Heart left ventricle (tissue), 16 donors: ENCODE data around the gene MICOS13. TPM values are rescaled to one million over a fixed set of nuclear protein-coding genes. Genes with fewer than 3 reads are reported as not detected.

Experiments used
- ATAC-seq, 4 donors: fragments of 200-7000 bp; cut with Tn5 transposase; one replicate each; pipeline ENCODE4 v1.9.1; 2020 to 2022; ENCODE audit warnings: moderate library complexity in 4 of 4, mild to moderate bottlenecking in 3 of 4, moderate number of reproducible peaks in 1 of 4
- DNase-seq, 5 donors: peaks; one replicate each; pipeline ENCODE4 v3.0.0-alpha.2; 2020
- H3K27ac ChIP-seq, 12 donors: fragments of 200-600 bp; sonication (generic) in 4 of 12; one replicate each; pipeline versions ENCODE4 v1.5.0 to v1.8.0; 2016 to 2022; ENCODE audit warnings: mild to moderate bottlenecking in 2 of 12
- H3K27me3 ChIP-seq, 9 donors: fragments of 200-600 bp; sonication (generic) in 2 of 9; one replicate each; pipeline versions ENCODE4 v1.5.1 to v1.8.0; 2016 to 2022; ENCODE audit warnings: mild to moderate bottlenecking in 3 of 9
- H3K36me3 ChIP-seq, 9 donors: fragments of 200-600 bp; sonication (generic) in 2 of 9; one replicate each; pipeline versions ENCODE4 v1.5.0 to v1.8.0; 2018 to 2022; ENCODE audit warnings: mild to moderate bottlenecking in 2 of 9
- H3K4me1 ChIP-seq, 12 donors: fragments of 200-600 bp; sonication (generic) in 4 of 12; one replicate each; pipeline versions ENCODE4 v1.5.0 to v1.8.0; 2016 to 2022; ENCODE audit warnings: mild to moderate bottlenecking in 3 of 12
- H3K4me3 ChIP-seq, 12 donors: fragments of 200-600 bp; sonication (generic) in 4 of 12; one replicate each; pipeline versions ENCODE4 v1.5.0 to v1.8.0; 2017 to 2022; ENCODE audit warnings: mild to moderate bottlenecking in 9 of 12, moderate library complexity in 4 of 12
- H3K9me3 ChIP-seq, 12 donors: fragments of 200-600 bp; sonication (generic) in 4 of 12; one replicate each; pipeline versions ENCODE4 v1.5.0 to v1.8.0; 2016 to 2022; ENCODE audit warnings: mild to moderate bottlenecking in 1 of 12
- POLR2A ChIP-seq, 2 donors: fragments of 450-650 bp; IDR thresholded peaks; one replicate each; pipeline ENCODE4 v1.6.1; 2017; ENCODE audit warnings: antibody characterized with exemption in 2 of 2, mild to moderate bottlenecking in 2 of 2, moderate library complexity in 2 of 2
- WGBS, 4 donors: extraction: QIAGEN DNeasy Blood & Tissue Kit in 2 of 4; methylation state at CpG; one replicate each; pipeline versions ENCODE4 v1.1.5 to v1.1.7; 2013 to 2018; 5-methylcytosine and 5-hydroxymethylcytosine counted together
- intact Hi-C, 10 donors: fragments of 100-400 bp; cut with DNase I; formaldehyde crosslinking; loops; one replicate each; pipeline versions ENCODE4 v1.11.1 to v1.14.2; 2022
- polyA plus RNA-seq, 2 donors: library from polyadenylated mRNA; stranded (reverse); fragments of 200-250 nt; gene quantifications; one replicate each; pipeline ENCODE4 v1.2.3, GENCODE V29; 2013
- total RNA-seq, 9 donors: library from RNA; depleted of rRNA in 2 of 9; stranded (reverse); fragments of >200 nt in 2 of 9; fragmentation: NEBNext Ultra II Directional in 3 of 9; extraction: Animal tissue kit (Norgen Biotek cat#: 25700) in 3 of 9; gene quantifications; one replicate each; pipeline versions ENCODE4 v1.1.0 to v1.2.4, GENCODE V29; 2016 to 2023
- TF ChIP-seq, protein P1 (sequence below), 12 donors: fragments of 200-600 bp; sonication (generic) in 4 of 12; IDR thresholded peaks; one replicate each; pipeline versions ENCODE4 v1.5.0 to v1.8.0; 2018 to 2022; ENCODE audit warnings: antibody characterized with exemption in 12 of 12, mild to moderate bottlenecking in 5 of 12
- donor health status: ischemic (EF 13 %, LVEDD 7.1; RV severe dilation, severe dysfunction).
- donor health status: healthy with polysubstance abuse.
- donor health status: DM: no; HTN: yes; CAD: no.
- donor health status: DM: no; HTN: no; CAD: no.
- donor health status: ischemic (EF 25% LVEDD 6.9; RV normal size, moderate dysfunction).
- donor health status: ischemic (EF 25% LVEDD 5.7; RV mildly dilated, moderate dysfunction).
- donor health status: healthy.
- donor health status: DM: yes; HTN: yes; CAD: no.
- donor health status: ischemic (EF 35%, LVEDD 5.7; RV mildly dilated, moderate dysfunction).
- donor health status: nonischemic (EF 11% LVEDD 7.7; RV severe dilation, severe dysfunction).
- donor health status: DM: yes; HTN: yes; CAD: no.
- donor health status: PGD.
- donor health status: ischemic (EF 29% LVEDD 5.4; RV normal size, mild dysfunction).
- donor health status: nonischemic (EF 23%, LVEDD 6.1; RV moderate dilation, normal function).

The MICOS13 gene
- total and polyA plus RNA-seq, 11 donors, result 103 to 435 (median 142) TPM

DNA sequence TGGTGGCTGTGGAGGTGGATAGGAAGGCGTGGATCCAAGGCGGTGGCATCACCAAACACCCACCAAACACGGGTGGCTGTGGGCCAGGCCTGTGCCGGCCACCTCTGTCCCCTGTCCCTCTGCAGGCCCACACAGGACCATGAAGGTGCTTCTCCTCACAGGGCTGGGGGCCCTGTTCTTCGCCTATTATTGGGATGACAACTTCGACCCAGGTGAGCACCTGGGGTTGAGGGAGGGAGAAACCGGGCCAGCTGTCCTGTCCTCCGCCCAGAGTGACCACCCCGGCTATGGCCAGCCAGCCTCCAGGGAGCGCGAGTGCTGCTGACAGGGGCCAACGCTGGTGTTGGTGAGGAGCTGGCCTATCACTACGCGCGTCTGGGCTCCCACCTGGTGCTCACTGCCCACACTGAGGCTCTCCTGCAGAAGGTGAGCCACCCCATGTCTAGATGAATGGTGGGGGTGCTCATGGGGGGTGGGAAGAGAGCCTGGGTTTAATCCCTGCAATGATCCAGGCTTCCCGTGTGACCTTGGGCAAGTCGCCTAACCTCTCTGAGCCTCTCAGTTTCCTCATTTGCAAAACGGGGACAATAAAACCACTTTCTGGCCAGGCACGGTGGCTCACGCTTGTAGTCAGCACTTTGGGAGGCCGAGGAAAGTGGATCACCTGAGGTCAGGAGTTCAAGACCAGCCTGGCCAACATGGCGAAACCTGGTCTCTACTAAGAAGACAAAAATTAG lies 4.5 kb upstream of the MICOS13 start:
- Histone ChIP-seq H3K36me3 (no peaks in the 10 kb centered on the region), H3K27ac (no peak overlapping the region), H3K27me3 (no peaks in the 10 kb centered on the region), H3K4me3 (no peak overlapping the region), H3K4me1 (peaks cover 0 to 26% (median 13%) of the 10 kb centered on the region in 12 donors), H3K9me3 (no peaks in the 10 kb centered on the region)
- TF ChIP-seq POLR2A (IDR thresholded peaks at IDR 0.05), result no peak
- TF ChIP-seq, protein P1, sequence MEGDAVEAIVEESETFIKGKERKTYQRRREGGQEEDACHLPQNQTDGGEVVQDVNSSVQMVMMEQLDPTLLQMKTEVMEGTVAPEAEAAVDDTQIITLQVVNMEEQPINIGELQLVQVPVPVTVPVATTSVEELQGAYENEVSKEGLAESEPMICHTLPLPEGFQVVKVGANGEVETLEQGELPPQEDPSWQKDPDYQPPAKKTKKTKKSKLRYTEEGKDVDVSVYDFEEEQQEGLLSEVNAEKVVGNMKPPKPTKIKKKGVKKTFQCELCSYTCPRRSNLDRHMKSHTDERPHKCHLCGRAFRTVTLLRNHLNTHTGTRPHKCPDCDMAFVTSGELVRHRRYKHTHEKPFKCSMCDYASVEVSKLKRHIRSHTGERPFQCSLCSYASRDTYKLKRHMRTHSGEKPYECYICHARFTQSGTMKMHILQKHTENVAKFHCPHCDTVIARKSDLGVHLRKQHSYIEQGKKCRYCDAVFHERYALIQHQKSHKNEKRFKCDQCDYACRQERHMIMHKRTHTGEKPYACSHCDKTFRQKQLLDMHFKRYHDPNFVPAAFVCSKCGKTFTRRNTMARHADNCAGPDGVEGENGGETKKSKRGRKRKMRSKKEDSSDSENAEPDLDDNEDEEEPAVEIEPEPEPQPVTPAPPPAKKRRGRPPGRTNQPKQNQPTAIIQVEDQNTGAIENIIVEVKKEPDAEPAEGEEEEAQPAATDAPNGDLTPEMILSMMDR (IDR thresholded peaks at IDR 0.05), result no peak
- ATAC-seq (no peak), DNase-seq (peak in 1 of 5 donors; percentile 18)
- intact Hi-C loops, result loop anchor here in 2 of 10 donors (5.0 to 10.0 kb wide), 4 partner anchors 63 to 1850 kb away; partner anchors contain the start of genes DPP9 (in 1 of the 2), DUS3L (in 1 of the 2), PNPLA6 (in 1 of the 2) and SAFB (in 1 of the 2)
- WGBS, 4 donors, result 79 to 94% (median 91%) methylated on average over 13 to 22 of the region's 22 CpGs

DNA sequence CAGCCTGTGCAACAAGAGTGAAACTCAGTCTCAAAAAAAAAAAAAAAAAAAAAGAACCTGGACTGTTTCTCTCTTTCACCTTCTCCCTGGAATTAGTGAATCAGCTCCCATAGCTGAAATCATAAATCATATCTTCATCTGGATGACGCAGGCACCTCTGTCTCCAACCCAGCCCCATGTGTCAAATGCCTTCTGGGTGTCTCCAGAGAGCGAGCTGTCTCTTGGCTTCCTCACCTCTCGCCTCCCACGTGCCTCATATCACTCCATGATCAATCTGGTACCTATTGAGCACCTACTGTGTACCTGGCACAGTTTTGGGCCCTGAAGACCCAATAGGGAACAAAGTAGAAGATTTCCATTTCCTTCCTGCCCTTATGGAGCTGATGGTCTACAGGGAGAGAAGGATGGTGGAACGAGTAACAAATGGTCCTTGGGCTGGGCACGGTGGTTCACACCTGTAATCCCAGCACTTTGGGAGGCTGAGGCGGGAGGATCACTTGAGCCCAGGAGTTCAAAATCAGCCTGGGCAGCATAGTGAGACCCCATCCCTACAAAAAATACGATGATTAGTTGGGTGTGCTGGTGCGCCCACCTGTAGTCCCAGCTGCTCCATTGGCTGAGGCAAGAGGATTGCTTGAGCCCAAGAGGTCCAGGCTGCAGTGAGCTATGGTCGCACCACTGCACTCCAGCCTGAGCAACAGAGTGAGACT lies 3.0 kb upstream of the MICOS13 start:
- no peaks in the 10 kb centered on the region for H3K9me3 ChIP-seq
- intact Hi-C loops, result loop anchor here in 2 of 10 donors (5.0 to 10.0 kb wide), 4 partner anchors 61 to 1851 kb away; partner anchors contain the start of genes DPP9 (in 1 of the 2), DUS3L (in 1 of the 2), PNPLA6 (in 1 of the 2) and SAFB (in 1 of the 2)
- H3K4me3 ChIP-seq, result no peak overlapping the region
- H3K36me3 ChIP-seq, result peaks cover 0 to 2% (median 0%) of the 10 kb centered on the region in 9 donors
- peaks cover 0 to 35% (median 22%) of the 10 kb centered on the region in 12 donors for H3K4me1 ChIP-seq
- TF ChIP-seq, protein P1 (IDR thresholded peaks at IDR 0.05), result no peak
- TF ChIP-seq POLR2A (IDR thresholded peaks at IDR 0.05), result no peak
- WGBS, 4 donors, result 90 to 93% (median 92%) methylated on average over 10 of the region's 10 CpGs
- H3K27ac ChIP-seq, result no peak overlapping the region
- no peaks in the 10 kb centered on the region for H3K27me3 ChIP-seq
- DNase-seq, result no peak
- no peak for ATAC-seq

DNA sequence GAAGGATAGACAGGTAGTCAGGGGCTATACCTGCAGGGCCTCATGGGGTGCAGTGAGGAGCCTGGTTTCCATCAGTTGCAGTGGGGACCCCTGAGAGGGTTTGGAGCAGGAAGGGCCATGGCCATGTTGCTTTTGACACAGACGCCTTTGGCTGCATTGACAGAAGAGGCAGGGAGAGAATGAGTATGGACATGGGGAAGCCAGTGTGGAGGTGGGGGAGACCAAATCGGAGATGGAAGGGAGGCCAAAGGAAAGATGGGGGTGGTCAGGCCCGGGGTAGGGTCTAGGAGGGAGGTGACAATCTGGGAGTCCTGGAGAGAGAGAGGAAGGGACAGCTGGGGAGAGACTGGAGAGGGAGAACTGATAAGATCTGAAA lies 1.8 kb upstream of the MICOS13 start:
- no peak for ATAC-seq
- 84 to 92% (median 90%) methylated on average over 3 of the region's 3 CpGs for WGBS, 4 donors
- Histone ChIP-seq H3K27ac (no peak overlapping the region), H3K27me3 (no peaks in the 10 kb centered on the region), H3K36me3 (peaks cover 0 to 11% (median 3%) of the 10 kb centered on the region in 9 donors), H3K4me1 (peaks cover 0 to 28% (median 18%) of the 10 kb centered on the region in 12 donors), H3K4me3 (no peak overlapping the region), H3K9me3 (no peaks in the 10 kb centered on the region)
- peak in 1 of 5 donors; percentile 20 for DNase-seq
- intact Hi-C loops, result loop anchor here in 2 of 10 donors (5.0 to 10.0 kb wide), 4 partner anchors 60 to 1853 kb away; partner anchors contain the start of genes DPP9 (in 1 of the 2), DUS3L (in 1 of the 2), PNPLA6 (in 1 of the 2) and SAFB (in 1 of the 2)
- TF ChIP-seq POLR2A (IDR thresholded peaks at IDR 0.05), result no peak
- TF ChIP-seq, protein P1 (IDR thresholded peaks at IDR 0.05), result no peak
